IPS-15b (cell line): ENCODE results near the gene NFIA.
"Not testable (repeated sequence)": the region's sequence is repeated elsewhere in the genome, so short reads cannot be mapped to it uniquely, and the experiment has no call there.

Experiments used
- H3K27me3 ChIP-seq: one replicate; pipeline ENCODE4 v1.6.1; 2013; ENCODE audit warnings: low read length; ENCODE audit not compliant: control insufficient read depth, insufficient read depth
- H3K36me3 ChIP-seq: one replicate; pipeline ENCODE4 v1.6.1; 2013; ENCODE audit warnings: low read length; ENCODE audit not compliant: control insufficient read depth, insufficient read depth
- H3K4me1 ChIP-seq: one replicate; pipeline ENCODE4 v1.6.1; 2013; ENCODE audit warnings: mild to moderate bottlenecking, low read length; ENCODE audit not compliant: control insufficient read depth, insufficient read depth
- H3K4me3 ChIP-seq: one replicate; pipeline ENCODE4 v1.5.1; 2013; ENCODE audit warnings: low read depth, low read length
- H3K9ac ChIP-seq: one replicate; pipeline ENCODE4 v1.6.1; 2013; ENCODE audit warnings: low read depth, mild to moderate bottlenecking, low read length
- H3K9me3 ChIP-seq: one replicate; pipeline ENCODE4 v1.6.1; 2013; ENCODE audit warnings: mild to moderate bottlenecking, low read length; ENCODE audit not compliant: control insufficient read depth, insufficient read depth

Gene NFIA

DNA sequence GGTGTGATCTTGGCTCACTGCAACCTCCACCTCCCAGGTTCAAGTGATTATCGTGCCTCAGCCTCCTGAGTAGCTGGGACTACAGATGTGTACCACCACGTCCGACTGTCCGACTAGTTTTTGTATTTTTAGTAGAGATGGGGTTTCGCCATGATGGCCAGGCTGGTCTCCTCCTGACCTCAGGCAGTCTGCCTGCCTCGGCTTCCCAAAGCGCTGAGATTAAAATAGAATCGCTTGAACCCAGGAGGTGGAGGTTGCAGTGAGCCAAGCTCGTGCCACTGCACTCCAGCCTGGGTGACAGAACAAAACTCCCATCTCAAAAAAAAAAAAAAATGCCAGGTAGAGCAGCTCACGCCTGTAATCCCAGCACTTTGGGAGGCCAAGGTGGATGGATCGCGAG lies 44.5 kb downstream of the NFIA start:
- not testable (repeated sequence) for H3K9me3 ChIP-seq, H3K4me1 ChIP-seq, H3K27me3 ChIP-seq

DNA sequence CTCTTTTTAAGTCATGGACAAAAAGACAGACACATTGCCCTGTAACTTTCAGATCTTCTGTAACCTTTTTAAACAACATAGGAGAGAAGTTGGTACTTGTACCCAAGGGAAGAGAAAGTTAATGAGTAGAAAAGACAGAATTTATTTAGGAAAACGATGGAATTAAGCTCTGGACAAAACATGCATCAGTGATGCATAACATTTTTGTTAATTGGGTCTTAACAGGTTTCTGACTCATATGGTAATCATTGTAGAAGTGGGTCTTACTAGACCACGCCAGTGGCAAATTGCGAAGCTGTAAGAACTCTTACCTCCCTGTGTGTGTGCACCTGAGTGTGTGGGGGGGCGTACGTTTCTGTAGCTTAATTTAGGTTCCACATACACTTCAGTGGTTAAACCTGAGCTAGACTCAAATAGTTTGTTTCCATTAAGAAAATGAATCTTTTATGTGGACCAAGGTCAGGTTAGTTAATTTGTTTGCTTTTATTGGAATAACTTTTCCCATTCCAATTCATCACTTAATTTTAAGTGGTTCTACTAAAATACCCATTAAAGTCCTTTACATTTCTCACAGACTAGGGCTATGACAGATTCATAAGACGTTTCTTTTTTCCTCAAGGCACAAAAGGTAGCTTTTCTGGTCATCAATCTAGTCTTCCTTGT lies 48.1 kb downstream of the NFIA start:
- H3K36me3 ChIP-seq = no peaks in the 10 kb centered on the region
- H3K4me1 ChIP-seq = no peaks in the 10 kb centered on the region
- no peaks in the 10 kb centered on the region for H3K27me3 ChIP-seq
- H3K4me3 ChIP-seq = no peak overlapping the region
- no peaks in the 10 kb centered on the region for H3K9me3 ChIP-seq
- H3K9ac ChIP-seq = no peak overlapping the region

More for the DNA sequence above, 44.5 kb downstream of the NFIA start:
- H3K4me3 ChIP-seq, H3K36me3 ChIP-seq, H3K9ac ChIP-seq: not testable (repeated sequence)

DNA sequence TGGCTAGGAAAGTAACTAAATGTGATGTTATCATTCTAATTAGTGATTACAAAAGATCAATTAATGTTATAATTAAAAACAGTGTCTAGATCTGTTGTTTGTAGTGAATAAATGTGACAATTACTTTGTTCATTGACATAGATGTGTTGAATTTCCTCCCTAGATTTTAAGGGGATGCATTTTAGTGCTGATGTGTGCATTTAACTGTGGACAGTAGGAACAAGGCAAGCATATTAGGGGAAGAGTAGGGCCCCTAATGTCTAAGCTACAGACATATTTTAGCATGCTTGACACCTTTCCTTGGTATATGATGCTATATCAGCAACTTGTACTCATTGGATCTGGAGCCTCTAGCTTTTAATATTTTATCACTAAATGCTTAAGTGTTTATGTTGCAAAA lies 48.9 kb downstream of the NFIA start:
- Histone ChIP-seq H3K9ac (no peak overlapping the region), H3K9me3 (no peaks in the 10 kb centered on the region), H3K27me3 (no peaks in the 10 kb centered on the region), H3K4me1 (no peaks in the 10 kb centered on the region), H3K4me3 (no peak overlapping the region), H3K36me3 (no peaks in the 10 kb centered on the region)

DNA sequence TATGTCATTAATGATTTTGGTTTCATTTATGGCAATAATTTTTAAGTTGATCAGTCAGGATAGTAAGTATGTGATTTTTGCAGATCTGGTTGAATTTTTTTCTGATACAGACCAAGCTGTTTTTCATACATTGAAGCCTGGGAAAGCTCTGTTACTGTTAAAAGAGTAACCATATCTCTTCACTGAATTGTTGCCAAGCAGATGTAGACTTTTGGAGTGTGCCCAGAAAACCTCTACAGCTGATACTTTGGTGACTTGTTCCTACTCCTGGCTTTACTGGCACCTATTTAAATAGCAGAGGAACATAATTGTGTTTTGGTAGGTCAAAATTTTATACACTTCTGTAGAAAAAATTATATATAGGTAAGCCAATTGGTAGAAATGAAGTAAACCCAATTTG lies 49.4 kb downstream of the NFIA start:
- Histone ChIP-seq H3K9ac (no peak overlapping the region), H3K27me3 (no peaks in the 10 kb centered on the region), H3K4me3 (no peak overlapping the region), H3K4me1 (no peaks in the 10 kb centered on the region), H3K36me3 (no peaks in the 10 kb centered on the region), H3K9me3 (no peaks in the 10 kb centered on the region)

DNA sequence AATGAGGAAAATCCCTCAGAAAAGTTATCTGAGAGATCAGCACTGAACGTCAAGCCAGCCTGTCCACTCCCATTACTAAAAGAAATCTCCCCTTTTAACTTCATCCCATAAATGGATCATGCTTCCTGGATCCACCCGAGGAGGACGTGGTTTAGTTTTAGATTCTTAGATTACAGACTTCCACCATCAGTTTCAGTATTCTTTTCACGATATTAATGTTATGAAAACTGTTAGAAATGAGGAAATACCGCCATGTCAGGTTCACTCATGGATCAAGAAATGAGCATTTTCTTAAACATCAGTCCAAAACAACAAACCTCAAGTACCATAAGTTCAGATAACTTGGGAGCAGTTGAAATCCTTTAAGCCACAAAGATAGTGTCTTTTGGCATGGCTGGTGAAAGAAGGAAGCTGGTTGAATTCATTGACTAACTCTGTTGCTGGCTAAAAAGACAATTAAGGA lies 49.8 kb downstream of the NFIA start:
- H3K27me3 ChIP-seq = no peaks in the 10 kb centered on the region
- H3K36me3 ChIP-seq = no peaks in the 10 kb centered on the region
- no peak overlapping the region for H3K4me3 ChIP-seq
- no peaks in the 10 kb centered on the region for H3K9me3 ChIP-seq
- H3K9ac ChIP-seq = no peak overlapping the region
- H3K4me1 ChIP-seq = no peaks in the 10 kb centered on the region

DNA sequence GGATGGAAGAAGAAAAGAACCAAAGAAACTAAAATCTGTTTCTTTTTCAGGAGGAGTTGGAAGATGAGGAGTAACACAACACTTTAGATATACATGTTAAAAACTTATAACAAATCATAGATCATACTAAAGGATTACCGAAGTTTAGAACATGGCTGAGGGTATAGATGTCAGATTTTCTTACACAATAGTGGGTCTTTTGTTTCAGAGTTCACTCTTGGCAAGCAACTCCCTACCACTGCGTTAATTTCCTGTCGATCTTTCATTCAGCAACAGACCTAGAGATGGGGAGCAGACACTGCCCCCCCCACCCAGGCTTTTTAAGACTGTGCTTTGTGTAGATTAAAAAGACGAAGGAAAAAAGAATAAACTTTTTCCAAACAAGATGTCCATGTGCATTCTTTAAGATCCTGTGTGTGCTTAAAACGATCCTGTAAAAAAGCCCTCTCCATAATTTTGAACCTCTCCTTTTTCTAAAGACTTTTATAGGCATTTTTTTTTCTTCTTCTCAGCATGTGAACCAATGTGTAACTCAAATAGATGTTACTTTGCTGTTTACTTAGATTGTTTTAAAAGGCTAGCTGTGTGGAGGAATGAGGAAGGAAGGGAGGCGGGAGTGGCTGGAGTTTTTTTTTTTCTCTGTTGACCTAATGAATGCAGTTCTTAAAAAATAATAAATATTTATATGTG lies 50.4 kb downstream of the NFIA start:
- Histone ChIP-seq H3K9ac (no peak overlapping the region), H3K27me3 (no peaks in the 10 kb centered on the region), H3K36me3 (no peaks in the 10 kb centered on the region), H3K9me3 (no peaks in the 10 kb centered on the region), H3K4me1 (no peaks in the 10 kb centered on the region), H3K4me3 (no peak overlapping the region)

DNA sequence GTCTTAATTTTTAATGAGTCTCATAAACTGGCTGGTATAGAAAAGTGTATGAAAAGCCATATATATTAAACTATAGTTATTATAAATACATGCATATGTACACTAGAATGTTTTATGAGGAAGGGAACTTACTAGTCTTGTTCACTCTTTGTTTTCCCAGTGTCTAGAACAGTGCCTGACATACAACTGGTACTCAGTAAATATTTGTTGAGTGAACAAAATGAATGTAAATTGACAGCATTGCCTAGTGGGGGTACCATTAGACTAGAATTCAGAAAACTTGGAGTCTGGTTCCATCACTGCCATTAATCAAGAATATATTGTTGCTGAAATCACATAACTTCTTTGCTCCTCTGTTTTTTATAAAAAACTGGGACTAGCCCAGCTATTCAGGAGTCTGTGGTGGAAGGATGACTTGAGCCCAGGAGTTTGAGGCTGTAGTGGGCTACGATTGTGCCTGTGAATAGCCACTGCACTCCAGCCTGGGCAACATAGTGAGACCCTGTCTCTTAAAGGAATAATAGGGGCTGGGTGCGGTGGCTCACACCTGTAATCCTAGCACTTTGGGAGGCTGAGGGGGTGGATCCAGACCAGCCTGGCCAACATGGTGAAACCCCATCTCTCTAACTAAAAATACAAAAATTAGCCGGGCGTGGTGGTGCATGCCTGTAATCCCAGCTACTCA lies 51.1 kb downstream of the NFIA start:
- no peak overlapping the region for H3K4me3 ChIP-seq
- H3K9me3 ChIP-seq = no peaks in the 10 kb centered on the region

DNA sequence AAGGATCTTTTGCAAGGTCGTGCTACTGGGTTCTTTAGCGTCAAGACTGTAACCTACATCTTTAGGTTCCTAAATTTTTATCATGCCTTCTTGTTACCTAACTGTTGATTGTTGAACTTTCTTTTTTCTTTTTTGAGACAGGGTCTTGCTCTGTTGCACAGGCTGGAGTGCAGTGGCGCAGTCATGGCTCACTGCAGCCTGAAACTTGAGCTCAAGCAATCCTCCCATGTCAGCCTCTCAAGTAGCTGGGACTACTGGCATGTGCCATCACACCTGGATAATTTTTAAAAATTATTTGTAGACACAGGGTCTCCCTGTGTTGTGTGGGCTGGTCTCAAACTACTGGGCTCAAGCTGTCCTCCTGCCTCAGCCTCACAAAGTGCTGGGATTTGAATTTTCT lies 52.9 kb downstream of the NFIA start:
- Histone ChIP-seq H3K9ac (no peak overlapping the region), H3K9me3 (no peaks in the 10 kb centered on the region), H3K4me3 (no peak overlapping the region), H3K4me1 (peaks cover 4% of the 10 kb centered on the region), H3K36me3 (no peaks in the 10 kb centered on the region), H3K27me3 (no peaks in the 10 kb centered on the region)

More for the DNA sequence above, 51.1 kb downstream of the NFIA start:
- Histone ChIP-seq H3K27me3 (no peaks in the 10 kb centered on the region), H3K4me1 (no peaks in the 10 kb centered on the region), H3K9ac (no peak overlapping the region), H3K36me3 (no peaks in the 10 kb centered on the region)

DNA sequence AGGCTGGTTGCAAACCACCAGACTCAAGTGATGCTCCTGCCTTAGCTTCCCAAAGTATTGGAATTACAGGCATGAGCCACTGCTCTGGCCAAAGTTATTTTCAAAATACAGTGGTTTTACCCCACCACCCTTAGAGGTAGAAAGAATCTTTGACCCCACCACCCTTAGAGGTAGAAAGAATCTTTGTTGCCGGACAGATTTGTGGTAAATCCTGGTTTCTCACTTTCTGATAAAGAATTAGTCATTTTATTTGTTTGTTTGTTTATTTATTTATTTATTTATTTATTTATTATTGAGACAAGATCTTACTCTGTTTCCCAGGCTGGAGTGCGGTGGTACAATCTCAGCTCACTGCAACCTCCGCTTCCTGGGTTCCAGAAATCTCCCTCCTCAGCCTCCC lies 55.9 kb downstream of the NFIA start:
- no peaks in the 10 kb centered on the region for H3K36me3 ChIP-seq
- no peaks in the 10 kb centered on the region for H3K9me3 ChIP-seq
- H3K9ac ChIP-seq = no peak overlapping the region
- no peaks in the 10 kb centered on the region for H3K27me3 ChIP-seq
- H3K4me1 ChIP-seq = peaks cover 7% of the 10 kb centered on the region
- no peak overlapping the region for H3K4me3 ChIP-seq

DNA sequence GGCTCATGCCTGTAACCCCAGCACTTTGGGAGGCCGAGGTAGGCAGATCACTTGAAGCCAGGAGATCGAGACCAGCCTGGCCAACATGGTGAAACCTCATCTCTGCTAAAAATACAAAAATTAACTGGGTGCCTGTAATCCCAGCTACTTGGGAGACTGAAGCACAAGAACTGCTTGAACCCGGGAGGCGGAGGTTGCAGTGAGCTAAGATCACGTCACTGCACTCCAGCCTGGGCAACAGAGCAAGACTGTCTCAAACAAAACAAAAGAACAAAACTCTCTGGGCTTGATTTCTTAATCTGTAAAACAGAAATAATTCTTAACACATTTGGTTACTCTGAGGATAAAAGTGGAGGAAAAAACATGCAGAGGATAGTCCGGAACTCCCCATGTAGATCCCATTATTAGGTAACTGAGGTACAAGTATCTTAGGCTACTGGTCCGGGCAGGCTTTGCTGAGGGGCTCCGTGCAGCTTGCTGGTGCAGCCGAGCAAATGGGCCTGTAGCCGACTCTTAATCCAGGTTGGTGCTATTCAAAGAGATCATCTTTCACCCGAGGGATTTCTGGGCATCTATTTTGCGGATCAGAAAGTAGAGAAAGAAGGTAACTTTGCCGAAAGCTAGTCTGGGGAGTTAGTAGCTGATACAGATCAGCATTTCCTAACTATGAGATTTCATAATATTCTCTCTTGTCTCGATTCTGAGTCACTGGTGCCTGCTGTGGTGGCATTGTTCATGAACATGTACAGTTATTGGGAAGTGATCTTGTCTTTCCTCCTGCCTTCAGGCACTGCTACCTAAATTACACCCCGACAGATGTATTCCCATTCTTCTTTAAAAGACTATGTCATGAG lies 56.8 kb downstream of the NFIA start:
- H3K4me3 ChIP-seq = no peak overlapping the region
- H3K9ac ChIP-seq = no peak overlapping the region
- peaks cover 8% of the 10 kb centered on the region for H3K4me1 ChIP-seq
- H3K27me3 ChIP-seq = no peaks in the 10 kb centered on the region
- H3K9me3 ChIP-seq = no peaks in the 10 kb centered on the region
- H3K36me3 ChIP-seq = no peaks in the 10 kb centered on the region

DNA sequence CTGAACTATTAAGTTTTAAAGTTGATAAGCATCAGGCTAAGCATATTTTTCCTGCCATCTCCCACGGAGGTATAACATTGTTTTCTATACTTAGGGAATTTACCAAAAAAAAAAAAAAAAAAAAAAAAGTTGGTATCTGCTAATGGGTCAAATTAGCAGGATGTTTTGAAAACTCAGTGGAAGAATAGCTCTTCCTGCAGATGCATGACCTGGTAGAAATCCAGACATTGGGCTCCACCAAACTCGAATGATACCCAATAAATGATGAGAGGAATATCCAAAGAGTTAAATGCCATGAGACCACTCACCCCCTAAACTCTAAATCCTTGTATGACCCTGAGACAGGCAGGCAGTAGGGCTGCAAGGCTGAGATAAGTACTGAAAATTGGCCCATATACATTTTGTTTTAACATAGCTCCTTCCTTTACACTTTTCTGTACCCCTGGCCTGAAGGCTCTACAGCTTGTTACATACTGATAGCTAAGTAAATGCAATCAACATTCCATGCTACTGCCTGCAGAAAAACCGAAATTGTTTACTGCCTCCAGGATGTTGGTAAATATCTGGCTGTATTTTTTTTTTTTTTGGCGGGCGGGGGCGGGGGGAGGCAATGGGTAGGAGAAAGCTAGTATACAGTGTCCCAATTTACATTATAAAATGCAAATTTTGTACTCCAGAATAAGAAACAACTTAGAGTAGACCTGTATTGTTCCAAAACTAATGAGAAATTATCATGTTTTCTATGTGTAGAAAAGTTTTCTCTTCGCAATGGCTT lies 57.6 kb downstream of the NFIA start:
- H3K9ac ChIP-seq = no peak overlapping the region
- no peaks in the 10 kb centered on the region for H3K27me3 ChIP-seq

More for the DNA sequence above, 57.6 kb downstream of the NFIA start:
- H3K36me3 ChIP-seq = no peaks in the 10 kb centered on the region
- H3K4me1 ChIP-seq = peaks cover 10% of the 10 kb centered on the region
- H3K9me3 ChIP-seq = no peaks in the 10 kb centered on the region
- no peak overlapping the region for H3K4me3 ChIP-seq
